Upper lobe of left lung (tissue), 4 donors: ENCODE results near the gene CHKB.

Experiments
- POLR2AphosphoS5 ChIP-seq, 2 donors: sonication (generic); formaldehyde crosslinking; IDR thresholded peaks; one replicate each; pipeline ENCODE4 v1.5.1; 2017; ENCODE audit warnings: antibody characterized with exemption in 2 of 2
- TF ChIP-seq, protein P1 (sequence below), 6 experiments: fragments of 450-650 bp in 4 of 6; fragments of 200-600 bp in 2 of 6; sonication (generic) in 2 of 6; IDR thresholded peaks; one replicate each; pipeline ENCODE4 v1.5.1; 2016 to 2019; ENCODE audit warnings: antibody characterized with exemption in 6 of 6

- TF ChIP-seq, protein P1, sequence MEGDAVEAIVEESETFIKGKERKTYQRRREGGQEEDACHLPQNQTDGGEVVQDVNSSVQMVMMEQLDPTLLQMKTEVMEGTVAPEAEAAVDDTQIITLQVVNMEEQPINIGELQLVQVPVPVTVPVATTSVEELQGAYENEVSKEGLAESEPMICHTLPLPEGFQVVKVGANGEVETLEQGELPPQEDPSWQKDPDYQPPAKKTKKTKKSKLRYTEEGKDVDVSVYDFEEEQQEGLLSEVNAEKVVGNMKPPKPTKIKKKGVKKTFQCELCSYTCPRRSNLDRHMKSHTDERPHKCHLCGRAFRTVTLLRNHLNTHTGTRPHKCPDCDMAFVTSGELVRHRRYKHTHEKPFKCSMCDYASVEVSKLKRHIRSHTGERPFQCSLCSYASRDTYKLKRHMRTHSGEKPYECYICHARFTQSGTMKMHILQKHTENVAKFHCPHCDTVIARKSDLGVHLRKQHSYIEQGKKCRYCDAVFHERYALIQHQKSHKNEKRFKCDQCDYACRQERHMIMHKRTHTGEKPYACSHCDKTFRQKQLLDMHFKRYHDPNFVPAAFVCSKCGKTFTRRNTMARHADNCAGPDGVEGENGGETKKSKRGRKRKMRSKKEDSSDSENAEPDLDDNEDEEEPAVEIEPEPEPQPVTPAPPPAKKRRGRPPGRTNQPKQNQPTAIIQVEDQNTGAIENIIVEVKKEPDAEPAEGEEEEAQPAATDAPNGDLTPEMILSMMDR (IDR thresholded peaks at IDR 0.05), result no peak
- no peak for TF ChIP-seq POLR2AphosphoS5 (IDR thresholded peaks at IDR 0.05)
These were observed 44.9 kb downstream of the CHKB start for GRCh38 chr22:50537765-50538164.
